Caco-2 (cell line): Measurements from ENCODE around the gene TPM2. TPM values are rescaled to one million over a fixed set of nuclear protein-coding genes. Genes with fewer than 3 reads are reported as not detected.

ENCODE experiments used
- BruUV-seq: library from RNA; stranded (reverse); fragments of 400-500 nt; replicated peaks from 2 replicates; lab custom pipeline; 2021; lab: Mats Ljungman, UMichigan
- CTCF ChIA-PET: fragments of 300-600 bp; sonication (Branson Sonifier 250); formaldehyde crosslinking; loops from one replicate; lab custom pipeline; 2022; ENCODE audit warnings: antibody characterized with exemption; lab: Charles Lee
- POLR2A ChIA-PET: fragments of 300-600 bp; sonication (Branson Sonifier 250); formaldehyde crosslinking; loops from one replicate; lab custom pipeline; 2022; ENCODE audit warnings: antibody characterized with exemption; lab: Charles Lee
- DNase-seq, 2 experiments: peaks; one replicate each; pipeline versions ENCODE4 v3.0.0 to v3.0.0-alpha.2; 2020 to 2022
- H3K27me3 ChIP-seq: replicated peaks from 2 replicates; pipeline ENCODE4 v1.6.0; 2011; ENCODE audit warnings: low read length; ENCODE audit not compliant: control insufficient read depth, insufficient read depth
- H3K36me3 ChIP-seq: 2 replicates; pipeline ENCODE4 v1.5.1; 2011; ENCODE audit warnings: low read length; ENCODE audit not compliant: control insufficient read depth, insufficient read depth
- H3K4me1 ChIP-seq: fragments of 250-450 bp; sonication (Bioruptor Pico); 2 replicates; pipeline ENCODE4 v1.5.1; 2020; ENCODE audit warnings: mild to moderate bottlenecking
- H3K4me3 ChIP-seq: 2 replicates; pipeline ENCODE4 v1.5.1; 2011; ENCODE audit warnings: low read depth, mild to moderate bottlenecking, control low read depth, low read length
- H3K9me3 ChIP-seq: fragments of 250-450 bp; sonication (Bioruptor Pico); 2 replicates; pipeline ENCODE4 v1.5.1; 2020; ENCODE audit warnings: mild to moderate bottlenecking, moderate library complexity
- H3K27ac Mint-ChIP-seq: one replicate; pipeline ENCODE4 v1.8.0; 2022; ENCODE audit warnings: mixed read lengths; ENCODE audit not compliant: unreplicated experiment
- H3K27me3 Mint-ChIP-seq: one replicate; pipeline ENCODE4 v1.8.0; 2022; ENCODE audit warnings: mixed read lengths; ENCODE audit not compliant: insufficient read depth, unreplicated experiment
- H3K36me3 Mint-ChIP-seq: one replicate; pipeline ENCODE4 v1.8.0; 2022; ENCODE audit warnings: mild to moderate bottlenecking, mixed read lengths; ENCODE audit not compliant: insufficient read depth, unreplicated experiment
- H3K4me1 Mint-ChIP-seq: one replicate; pipeline ENCODE4 v1.8.0; 2022; ENCODE audit warnings: low read depth, mixed read lengths; ENCODE audit not compliant: unreplicated experiment
- H3K4me3 Mint-ChIP-seq: one replicate; pipeline ENCODE4 v1.8.0; 2022; ENCODE audit warnings: mild to moderate bottlenecking, moderate library complexity, mixed read lengths; ENCODE audit not compliant: unreplicated experiment
- H3K9me3 Mint-ChIP-seq: one replicate; pipeline ENCODE4 v1.8.0; 2022; ENCODE audit warnings: mixed read lengths; ENCODE audit not compliant: unreplicated experiment
- CTCF ChIP-seq, 2 experiments: fragments of 200-600 bp in 1 of 2; IDR thresholded peaks; 1 replicate in 1 of 2; 2 replicates in 1 of 2; pipeline versions ENCODE4 v1.5.1 to v1.8.0; 2011 to 2022; ENCODE audit warnings: antibody characterized with exemption in 1 of 2, control low read depth in 1 of 2, inconsistent platforms in 1 of 2, low read depth in 1 of 2, low read length in 1 of 2, mild to moderate bottlenecking in 1 of 2, moderate library complexity in 1 of 2; ENCODE audit not compliant: insufficient read depth in 1 of 2, severe bottlenecking in 1 of 2, unreplicated experiment in 1 of 2
- intact Hi-C: fragments of 100-400 bp; cut with micrococcal nuclease; formaldehyde crosslinking; loops from one replicate; pipeline ENCODE4 v1.10.0; 2022; ENCODE audit not compliant: unreplicated experiment
- total RNA-seq: library from RNA; stranded (reverse); gene quantifications from 2 replicates; pipeline ENCODE4 v1.2.3, GENCODE V29; 2022

Gene TPM2
- total RNA-seq, 1 experiment from 2014 or later: 21.8 TPM

GRCh38 chr9:35669331-35670145 is 20.2 kb downstream of the TPM2 start:
- ChIA-PET POLR2A (interaction anchor here (0.5 to 2.0 kb wide), 7 partner anchors 8 to 655 kb away, joined by 4 to 11 read pairs (median 5); partner anchors contain the start of genes CCDC107, CREB3, RMRP and TLN1), CTCF (interaction anchor here (0.7 to 1.8 kb wide), 7 partner anchors 9 to 87 kb away, joined by 4 to 7 read pairs (median 4); no protein-coding TSS in a partner anchor)
- Mint-ChIP-seq H3K27me3 (no peaks in the 10 kb centered on the region), H3K4me3 (peak overlapping the region; percentile 6), H3K36me3 (peaks cover 12% of the 10 kb centered on the region), H3K4me1 (peaks cover 19% of the 10 kb centered on the region), H3K9me3 (peaks cover 12% of the 10 kb centered on the region), H3K27ac (peak overlapping the region; percentile 16)
- Histone ChIP-seq H3K9me3 (no peaks in the 10 kb centered on the region), H3K27me3 (no peaks in the 10 kb centered on the region), H3K4me3 (no peak overlapping the region), H3K36me3 (no peaks in the 10 kb centered on the region), H3K4me1 (peaks cover 25% of the 10 kb centered on the region)
- TF ChIP-seq CTCF (IDR thresholded peaks at IDR 0.05; ENCODE audit: insufficient read depth in 1 of 2, low read depth in 1 of 2, low read length in 1 of 2, severe bottlenecking in 1 of 2, unreplicated experiment in 1 of 2): no peak
- intact Hi-C loops: loop anchor here (1.0 to 2.0 kb wide), 3 partner anchors 22 to 63 kb away; partner anchors contain the start of genes CREB3 and TLN1
- peak; percentile 81 to 89 for DNase-seq
- no TSS peak for BruUV-seq

- intact Hi-C loops: loop anchor here (2.0 kb wide), 1 partner anchor 65 kb away; the partner anchor contains the start of genes CREB3 and TLN1
- peaks cover 34% of the 10 kb centered on the region for H3K4me1 ChIP-seq
- Mint-ChIP-seq H3K36me3 (peaks cover 13% of the 10 kb centered on the region), H3K27me3 (no peaks in the 10 kb centered on the region), H3K27ac (peak overlapping the region; percentile 16), H3K4me1 (peaks cover 22% of the 10 kb centered on the region), H3K9me3 (peaks cover 12% of the 10 kb centered on the region), H3K4me3 (no peak overlapping the region)
- POLR2A ChIA-PET: no interaction called here
- no TSS peak for BruUV-seq
- CTCF ChIA-PET: no interaction called here
- no peak for TF ChIP-seq CTCF (IDR thresholded peaks at IDR 0.05; ENCODE audit: insufficient read depth in 1 of 2, low read depth in 1 of 2, low read length in 1 of 2, severe bottlenecking in 1 of 2, unreplicated experiment in 1 of 2)
- no peaks in the 10 kb centered on the region for H3K36me3 ChIP-seq
- H3K4me3 ChIP-seq: no peak overlapping the region
- no peaks in the 10 kb centered on the region for H3K9me3 ChIP-seq
- H3K27me3 ChIP-seq: no peaks in the 10 kb centered on the region
- no peak for DNase-seq
Observed at GRCh38 chr9:35667939-35668338, 21.8 kb downstream of the TPM2 start.

- peaks cover 34% of the 10 kb centered on the region for H3K4me1 ChIP-seq
- no peaks in the 10 kb centered on the region for H3K9me3 ChIP-seq
- H3K4me3 Mint-ChIP-seq: no peak overlapping the region
- intact Hi-C loops: no loop called here
- BruUV-seq: no TSS peak
- no peaks in the 10 kb centered on the region for H3K27me3 ChIP-seq
- peaks cover 29% of the 10 kb centered on the region for H3K4me1 Mint-ChIP-seq
- H3K27ac Mint-ChIP-seq: no peak overlapping the region
- no peak for DNase-seq
- no peaks in the 10 kb centered on the region for H3K36me3 ChIP-seq
- H3K9me3 Mint-ChIP-seq: peaks cover 12% of the 10 kb centered on the region
- no peak overlapping the region for H3K4me3 ChIP-seq
- no peak for TF ChIP-seq CTCF (IDR thresholded peaks at IDR 0.05; ENCODE audit: insufficient read depth in 1 of 2, low read depth in 1 of 2, low read length in 1 of 2, severe bottlenecking in 1 of 2, unreplicated experiment in 1 of 2)
- ChIA-PET CTCF (interaction anchor here (3.7 kb wide), 1 partner anchor 30 kb away, joined by 35 read pairs; no protein-coding TSS in a partner anchor), POLR2A (interaction anchor here (1.1 to 2.0 kb wide), 2 partner anchors 61 to 62 kb away, joined by 3 to 5 read pairs; no protein-coding TSS in a partner anchor)
- H3K27me3 Mint-ChIP-seq: no peaks in the 10 kb centered on the region
- H3K36me3 Mint-ChIP-seq: peaks cover 25% of the 10 kb centered on the region
Observed at GRCh38 chr9:35666549-35666948, 23.2 kb downstream of the TPM2 start.
